ENCODE data around the gene REX1BD.

The REX1BD gene

GRCh38 chr19:18577365-18577914 is 11.2 kb upstream of the REX1BD start:
- TF ChIP-seq CTCF (IDR thresholded peaks at IDR 0.05; ENCODE audit: low read depth, low read length) = no peak
- DNase-seq (ENCODE audit: low read depth in 2 of 2) = no peak
- H3K4me3 ChIP-seq (replicated peaks in 1 of 2; ENCODE audit: low read depth in 2 of 2, low read length in 2 of 2) = no peak overlapping the region

- no peak for TF ChIP-seq CTCF (IDR thresholded peaks at IDR 0.05; ENCODE audit: low read depth, low read length)
- no peak overlapping the region for H3K4me3 ChIP-seq (replicated peaks in 1 of 2; ENCODE audit: low read depth in 2 of 2, low read length in 2 of 2)
- no peak for DNase-seq (ENCODE audit: low read depth in 2 of 2)
Measured at GRCh38 chr19:18580311-18580710, 8.3 kb upstream of the REX1BD start.

GRCh38 chr19:18586306-18586705 is 2.3 kb upstream of the REX1BD start:
- TF ChIP-seq CTCF (IDR thresholded peaks at IDR 0.05; ENCODE audit: low read depth, low read length) = peak; percentile 7
- no peak for DNase-seq (ENCODE audit: low read depth in 2 of 2)
- H3K4me3 ChIP-seq (replicated peaks in 1 of 2; ENCODE audit: low read depth in 2 of 2, low read length in 2 of 2) = no peak overlapping the region

GRCh38 chr19:18587561-18587960 is 1.0 kb upstream of the REX1BD start:
- DNase-seq (ENCODE audit: low read depth in 2 of 2) = no peak
- H3K4me3 ChIP-seq (replicated peaks in 1 of 2; ENCODE audit: low read depth in 2 of 2, low read length in 2 of 2) = no peak overlapping the region
- TF ChIP-seq CTCF (IDR thresholded peaks at IDR 0.05; ENCODE audit: low read depth, low read length) = no peak

GRCh38 chr19:18587962-18588610 is 512 bp upstream of the REX1BD start:
- TF ChIP-seq CTCF (IDR thresholded peaks at IDR 0.05; ENCODE audit: low read depth, low read length) = no peak
- no peak for DNase-seq (ENCODE audit: low read depth in 2 of 2)
- peak overlapping the region; percentile 64 to 82 for H3K4me3 ChIP-seq (replicated peaks in 1 of 2; ENCODE audit: low read depth in 2 of 2, low read length in 2 of 2)

GRCh38 chr19:18589380-18590272 is 1.0 kb downstream of the REX1BD start:
- DNase-seq (ENCODE audit: low read depth in 2 of 2) = peak; percentile 66 to 68
- TF ChIP-seq CTCF (IDR thresholded peaks at IDR 0.05; ENCODE audit: low read depth, low read length) = no peak
- H3K4me3 ChIP-seq (replicated peaks in 1 of 2; ENCODE audit: low read depth in 2 of 2, low read length in 2 of 2) = peak overlapping the region; percentile 64 to 82

Data from cardiac fibroblast (primary cell).